Ascending aorta (tissue), 2 donors: ENCODE measurements around the gene MAD2L1BP. TPM values are rescaled to one million over a fixed set of nuclear protein-coding genes. Genes with fewer than 3 reads are reported as not detected.

ENCODE experiments used
- DNase-seq, 2 donors: peaks; one replicate each; pipeline ENCODE4 v3.0.0-alpha.2; 2019; ENCODE audit warnings: low spot score in 2 of 2
- H3K27ac ChIP-seq, 2 donors: fragments of 200-600 bp; sonication (generic); one replicate each; pipeline ENCODE4 v1.5.1; 2016 to 2017; ENCODE audit warnings: mild to moderate bottlenecking in 1 of 2
- H3K27me3 ChIP-seq: fragments of 200-600 bp; sonication (generic); one replicate; pipeline ENCODE4 v1.5.1; 2017
- H3K36me3 ChIP-seq, 2 donors: fragments of 200-600 bp; sonication (generic); one replicate each; pipeline ENCODE4 v1.5.1; 2016
- H3K4me1 ChIP-seq, 2 donors: fragments of 200-600 bp; sonication (generic); one replicate each; pipeline ENCODE4 v1.5.1; 2016 to 2017; ENCODE audit warnings: mild to moderate bottlenecking in 1 of 2
- H3K4me3 ChIP-seq, 2 donors: fragments of 200-600 bp; sonication (generic); one replicate each; pipeline ENCODE4 v1.5.1; 2016 to 2017; ENCODE audit warnings: mild to moderate bottlenecking in 1 of 2
- H3K9me3 ChIP-seq, 2 donors: fragments of 200-600 bp; sonication (generic); one replicate each; pipeline ENCODE4 v1.5.1; 2016
- CTCF ChIP-seq, 3 experiments: fragments of 200-600 bp in 2 of 3; fragments of 450-650 bp in 1 of 3; sonication (generic) in 2 of 3; IDR thresholded peaks; one replicate each; pipeline ENCODE4 v1.5.1; 2016 to 2019; ENCODE audit warnings: antibody characterized with exemption in 3 of 3, mild to moderate bottlenecking in 1 of 3, moderate library complexity in 1 of 3
- intact Hi-C: fragments of 100-400 bp; cut with DNase I; formaldehyde crosslinking; loops from one replicate; pipeline ENCODE4 v1.15.1; 2023
- total RNA-seq: library from RNA; depleted of rRNA; stranded (reverse); fragments of >200 nt; gene quantifications from one replicate; pipeline ENCODE4 v1.1.0, GENCODE V29; 2016

MAD2L1BP gene
- total RNA-seq, 1 donor from 2014 or later = 15.0 TPM

GRCh38 chr6:43606019-43606418, 29.6 kb upstream of the MAD2L1BP start:
- Histone ChIP-seq H3K4me1 (no peaks in the 10 kb centered on the region), H3K4me3 (no peak overlapping the region), H3K36me3 (peaks cover 29 to 68% of the 10 kb centered on the region in 2 donors), H3K27ac (no peak overlapping the region), H3K27me3 (no peaks in the 10 kb centered on the region), H3K9me3 (no peaks in the 10 kb centered on the region)
- no peak for DNase-seq
- intact Hi-C loops = no loop called here
- TF ChIP-seq CTCF (IDR thresholded peaks at IDR 0.05) = no peak

GRCh38 chr6:43608310-43608763, 27.3 kb upstream of the MAD2L1BP start:
- intact Hi-C loops = loop anchor here (2.0 kb wide), 1 partner anchor 470 kb away; no protein-coding TSS in a partner anchor
- H3K27me3 ChIP-seq = no peaks in the 10 kb centered on the region
- H3K4me1 ChIP-seq = no peaks in the 10 kb centered on the region
- H3K36me3 ChIP-seq = peaks cover 13 to 60% of the 10 kb centered on the region in 2 donors
- peak; percentile 35 to 76 (median 71) for TF ChIP-seq CTCF (IDR thresholded peaks at IDR 0.05)
- no peaks in the 10 kb centered on the region for H3K9me3 ChIP-seq
- H3K4me3 ChIP-seq = no peak overlapping the region
- DNase-seq = peak in 1 of 2 donors; percentile 80
- H3K27ac ChIP-seq = no peak overlapping the region

GRCh38 chr6:43608807-43609206, 26.8 kb upstream of the MAD2L1BP start:
- H3K36me3 ChIP-seq = peaks cover 11 to 58% of the 10 kb centered on the region in 2 donors
- intact Hi-C loops = loop anchor here (2.0 kb wide), 1 partner anchor 470 kb away; no protein-coding TSS in a partner anchor

GRCh38 chr6:43609402-43609801, 26.2 kb upstream of the MAD2L1BP start:
- H3K4me3 ChIP-seq = no peak overlapping the region
- intact Hi-C loops = loop anchor here (2.0 kb wide), 1 partner anchor 469 kb away; no protein-coding TSS in a partner anchor

More at GRCh38 chr6:43608807-43609206, 26.8 kb upstream of the MAD2L1BP start:
- H3K27ac ChIP-seq = no peak overlapping the region
- H3K4me3 ChIP-seq = no peak overlapping the region
- no peak for DNase-seq
- H3K27me3 ChIP-seq = no peaks in the 10 kb centered on the region
- H3K4me1 ChIP-seq = no peaks in the 10 kb centered on the region
- TF ChIP-seq CTCF (IDR thresholded peaks at IDR 0.05) = no peak
- no peaks in the 10 kb centered on the region for H3K9me3 ChIP-seq

GRCh38 chr6:43610431-43610830, 25.2 kb upstream of the MAD2L1BP start:
- intact Hi-C loops = no loop called here
- no peak for DNase-seq
- Histone ChIP-seq H3K36me3 (peaks cover 16 to 62% of the 10 kb centered on the region in 2 donors), H3K4me3 (no peak overlapping the region), H3K27me3 (no peaks in the 10 kb centered on the region), H3K4me1 (no peaks in the 10 kb centered on the region), H3K27ac (no peak overlapping the region), H3K9me3 (no peaks in the 10 kb centered on the region)
- no peak for TF ChIP-seq CTCF (IDR thresholded peaks at IDR 0.05)

More at GRCh38 chr6:43609402-43609801, 26.2 kb upstream of the MAD2L1BP start:
- no peak for TF ChIP-seq CTCF (IDR thresholded peaks at IDR 0.05)
- Histone ChIP-seq H3K36me3 (peaks cover 16 to 60% of the 10 kb centered on the region in 2 donors), H3K27me3 (no peaks in the 10 kb centered on the region), H3K4me1 (no peaks in the 10 kb centered on the region), H3K27ac (no peak overlapping the region), H3K9me3 (no peaks in the 10 kb centered on the region)
- DNase-seq = no peak
